AG04450 (cell line): ENCODE results near the gene SLC1A7. TPM values are rescaled to one million over a fixed set of nuclear protein-coding genes. Genes with fewer than 3 reads are reported as not detected.

ENCODE experiments used
- CTCF ChIA-PET: fragments of 300-600, 350-600 bp; formaldehyde crosslinking; extraction: SDS; loops from one replicate; lab custom pipeline; 2022; ENCODE audit warnings: antibody characterized with exemption, inconsistent platforms; lab: Charles Lee
- POLR2A ChIA-PET: fragments of 350-600 bp; formaldehyde crosslinking; extraction: SDS; loops from one replicate; lab custom pipeline; 2021; ENCODE audit warnings: antibody characterized with exemption, inconsistent platforms; lab: Yijun Ruan, JAX
- DNase-seq: peaks from one replicate; pipeline ENCODE4 v3.0.0-alpha.2; 2011; ENCODE audit warnings: low read depth, low spot score
- H3K27ac ChIP-seq: one replicate; pipeline ENCODE4 v1.5.1; 2012; ENCODE audit warnings: low read depth, low read length, control low read depth
- H3K27me3 ChIP-seq: one replicate; pipeline ENCODE4 v1.6.0; 2012; ENCODE audit warnings: low read length; ENCODE audit not compliant: control insufficient read depth, insufficient read depth
- H3K4me3 ChIP-seq: 2 replicates; pipeline ENCODE4 v1.5.1; 2011; ENCODE audit warnings: mild to moderate bottlenecking, low read depth, low read length, control low read depth
- H3K9me3 ChIP-seq: 2 replicates; pipeline ENCODE4 v1.5.1; 2012; ENCODE audit warnings: low read length; ENCODE audit not compliant: control insufficient read depth, insufficient read depth
- CTCF ChIP-seq: IDR thresholded peaks from 2 replicates; pipeline ENCODE4 v1.5.1; 2011; ENCODE audit warnings: low read depth, low read length, control low read depth, inconsistent platforms
- polyA plus RNA-seq: library from polyadenylated mRNA; depleted of rRNA; stranded (reverse); fragments of >200 nt; gene quantifications from 2 replicates; pipeline ENCODE4 v1.2.3, GENCODE V29; 2011

The SLC1A7 gene
- polyA plus RNA-seq, 1 experiment, result 0.11 TPM

- no peaks in the 10 kb centered on the region for H3K27me3 ChIP-seq
- TF ChIP-seq CTCF, result no peak
- H3K4me3 ChIP-seq, result no peak overlapping the region
- ChIA-PET CTCF (no interaction called here), POLR2A (interaction anchor here (0.9 kb wide), 1 partner anchor 8 kb away, joined by 3 read pairs; no protein-coding TSS in a partner anchor)
- H3K9me3 ChIP-seq, result no peaks in the 10 kb centered on the region; the same call in 1 of the 2 replicates
- DNase-seq, result no peak
- no peak overlapping the region for H3K27ac ChIP-seq
Observed at GRCh38 chr1:53076721-53077598, 65.5 kb downstream of the SLC1A7 start.

DNA sequence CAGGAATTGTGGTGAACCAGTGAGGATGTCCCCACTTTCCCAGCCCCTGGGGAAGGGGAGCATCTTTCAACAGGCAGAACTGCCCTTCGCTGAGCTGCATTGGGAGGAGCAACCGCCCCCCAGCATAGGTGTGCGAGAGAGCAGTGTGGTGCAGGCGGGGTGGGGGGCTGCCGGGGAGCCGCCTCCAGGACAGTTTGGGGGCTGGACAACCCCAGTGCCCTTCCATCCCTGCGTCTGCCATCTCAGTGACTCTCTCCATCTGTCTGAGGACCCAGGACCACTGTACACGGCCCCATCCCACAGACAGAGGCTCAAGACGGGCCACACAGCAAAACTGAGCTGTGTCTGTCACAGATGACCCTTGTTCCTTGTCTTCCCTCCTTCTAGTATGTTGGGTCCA is 66.3 kb downstream of the SLC1A7 start:
- ChIA-PET CTCF (no interaction called here), POLR2A (no interaction called here)
- H3K27ac ChIP-seq, result no peak overlapping the region
- H3K4me3 ChIP-seq, result no peak overlapping the region
- DNase-seq, result no peak
- H3K9me3 ChIP-seq, result no peaks in the 10 kb centered on the region; the same call in 1 of the 2 replicates
- no peak for TF ChIP-seq CTCF
- H3K27me3 ChIP-seq, result no peaks in the 10 kb centered on the region

- Histone ChIP-seq H3K9me3 (no peaks in the 10 kb centered on the region; the same call in 1 of the 2 replicates), H3K4me3 (no peak overlapping the region), H3K27ac (no peak overlapping the region), H3K27me3 (no peaks in the 10 kb centered on the region)
- ChIA-PET CTCF (no interaction called here), POLR2A (no interaction called here)
- no peak for TF ChIP-seq CTCF
- DNase-seq, result no peak
Observed at GRCh38 chr1:53075761-53076163, 66.7 kb downstream of the SLC1A7 start.

GRCh38 chr1:53075206-53075605 is 67.2 kb downstream of the SLC1A7 start:
- Histone ChIP-seq H3K9me3 (no peaks in the 10 kb centered on the region; the same call in 1 of the 2 replicates), H3K4me3 (no peak overlapping the region), H3K27me3 (no peaks in the 10 kb centered on the region), H3K27ac (no peak overlapping the region)
- ChIA-PET CTCF (no interaction called here), POLR2A (no interaction called here)
- no peak for DNase-seq
- no peak for TF ChIP-seq CTCF
